HG02759 (cell line): ENCODE measurements around the gene ETFBKMT.

Source experiments
- ATAC-seq: cut with Tn5 transposase; IDR thresholded peaks from one replicate; pipeline ENCODE4 v1.9.1; 2021; ENCODE audit warnings: mild to moderate bottlenecking, moderate library complexity; ENCODE audit not compliant: unreplicated experiment

Gene ETFBKMT, protein sequence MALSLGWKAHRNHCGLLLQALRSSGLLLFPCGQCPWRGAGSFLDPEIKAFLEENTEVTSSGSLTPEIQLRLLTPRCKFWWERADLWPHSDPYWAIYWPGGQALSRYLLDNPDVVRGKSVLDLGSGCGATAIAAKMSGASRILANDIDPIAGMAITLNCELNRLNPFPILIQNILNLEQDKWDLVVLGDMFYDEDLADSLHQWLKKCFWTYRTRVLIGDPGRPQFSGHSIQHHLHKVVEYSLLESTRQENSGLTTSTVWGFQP

DNA sequence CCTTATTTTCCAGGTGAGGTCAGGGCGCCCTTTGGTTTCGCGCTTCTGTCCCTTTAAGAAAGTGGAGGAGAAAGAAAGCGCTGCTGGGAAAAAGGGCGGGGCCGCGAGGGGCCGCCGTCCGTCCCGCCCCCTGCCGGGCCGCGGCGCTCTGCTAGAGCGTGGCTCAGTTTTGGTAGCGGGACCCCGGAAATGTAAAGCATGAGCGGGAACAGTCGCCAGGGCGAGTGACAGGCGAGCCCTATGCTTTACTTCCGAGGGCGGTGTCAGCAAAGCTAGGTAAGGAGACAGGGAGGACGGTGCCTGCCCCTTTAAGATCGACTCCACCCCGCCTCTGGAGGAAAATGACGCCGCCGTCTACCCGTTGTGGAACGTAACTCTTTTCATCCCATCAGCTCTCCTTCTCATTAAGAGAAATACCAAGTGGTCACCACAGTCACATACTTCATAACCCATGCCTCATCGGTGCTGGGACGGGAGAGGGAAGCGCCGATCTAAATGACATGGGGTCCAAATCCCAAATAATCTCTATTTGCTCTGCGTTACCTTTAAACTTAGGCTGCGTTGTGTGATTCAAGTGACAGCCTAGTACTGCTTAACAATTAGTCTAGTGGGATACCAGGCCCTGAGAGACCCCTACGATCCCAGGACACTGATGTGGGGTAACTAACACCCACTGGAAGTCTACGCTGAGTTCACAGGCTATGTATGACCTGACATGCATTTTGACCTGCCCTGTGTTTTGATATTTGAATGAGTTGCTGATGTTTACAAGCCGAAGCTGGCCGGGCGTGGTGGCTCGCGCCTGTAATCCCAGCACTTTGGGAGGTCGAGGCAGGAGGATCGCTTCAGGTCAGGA is at the start of gene ETFBKMT:
Gene ETFBKMT, plus strand, starts transcription at position 602 of the 856 bp plus-strand sequence. CDS start 2,266 bp downstream, outside the sequence.
- ATAC-seq, result peak; percentile 100

DNA sequence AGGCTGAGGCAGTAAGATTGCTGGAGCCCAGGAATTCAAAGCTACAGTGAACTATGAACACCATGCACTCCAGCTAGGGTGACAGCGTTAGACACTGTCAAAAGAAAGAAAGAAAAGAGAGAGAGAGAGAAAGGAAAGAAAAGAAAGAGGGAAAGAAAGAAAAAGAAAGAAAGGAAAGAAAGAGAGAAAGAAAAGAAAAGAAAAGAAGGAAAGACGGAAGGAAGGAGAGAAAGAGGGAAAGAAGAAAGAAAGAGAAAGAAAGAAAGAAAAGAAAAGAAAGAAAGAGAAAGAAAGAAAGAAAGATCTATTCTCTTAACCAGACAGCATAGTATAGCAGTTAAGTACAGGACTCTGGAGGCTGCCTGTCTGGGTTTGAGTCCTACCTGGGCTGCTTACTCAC is 46.7 kb upstream of the ETFBKMT start:
- ATAC-seq, result no peak

DNA sequence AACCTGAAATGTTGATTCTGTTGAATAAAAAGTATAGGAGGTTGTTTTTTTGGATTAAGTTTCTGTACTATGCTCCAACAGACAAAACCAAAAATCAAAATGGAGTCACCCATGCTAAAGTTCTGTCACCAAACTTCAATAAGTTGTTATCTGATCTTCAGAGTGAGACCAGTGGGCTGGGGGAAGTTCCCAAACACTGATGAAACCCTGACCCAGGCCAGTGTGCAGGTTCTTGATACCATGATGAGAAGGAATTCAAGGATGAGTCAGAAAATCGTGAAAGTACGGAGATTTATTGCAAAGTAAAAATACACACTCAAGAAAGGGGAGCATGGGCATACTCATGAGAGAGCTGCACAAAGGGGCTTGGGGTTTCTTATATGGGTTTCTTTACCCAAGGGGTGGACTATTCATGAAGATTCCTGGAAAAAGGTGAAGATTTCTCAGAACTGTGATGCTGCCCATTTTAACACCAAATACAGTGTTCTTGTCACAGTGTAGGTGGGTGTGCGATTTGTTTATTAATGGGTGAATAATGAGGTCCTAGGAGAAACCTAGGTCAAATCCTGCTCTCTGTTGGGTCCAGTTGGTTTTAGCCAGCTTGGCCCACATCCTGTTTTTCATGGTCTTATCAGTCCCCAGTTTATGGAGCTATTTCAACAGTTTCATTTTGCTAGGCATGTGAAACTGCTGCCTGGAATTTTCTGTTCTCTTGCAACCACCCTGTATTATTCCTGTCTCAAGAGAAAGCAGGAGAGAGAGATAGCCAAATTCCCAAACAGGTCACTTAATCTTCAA is 41.1 kb upstream of the ETFBKMT start:
- no peak for ATAC-seq

DNA sequence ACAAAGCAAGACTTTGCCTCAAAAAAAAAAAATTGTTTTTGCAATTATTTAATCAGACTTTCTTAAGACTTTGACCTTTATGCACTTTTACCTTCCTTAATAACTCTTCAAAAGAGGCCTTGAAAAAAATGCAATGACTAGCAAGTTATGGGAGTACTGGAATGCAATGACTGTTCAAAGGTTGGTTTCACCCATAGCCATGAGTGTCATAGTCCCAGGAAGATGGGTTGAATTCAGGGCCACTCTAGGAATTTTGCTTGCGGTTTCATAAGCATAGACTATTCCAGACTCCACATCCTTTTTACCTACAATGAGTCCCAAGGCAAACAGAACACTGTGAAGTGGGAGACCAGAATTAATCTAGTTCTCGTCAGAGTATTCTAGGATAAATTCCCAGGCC is 39.2 kb upstream of the ETFBKMT start:
- ATAC-seq, result no peak

DNA sequence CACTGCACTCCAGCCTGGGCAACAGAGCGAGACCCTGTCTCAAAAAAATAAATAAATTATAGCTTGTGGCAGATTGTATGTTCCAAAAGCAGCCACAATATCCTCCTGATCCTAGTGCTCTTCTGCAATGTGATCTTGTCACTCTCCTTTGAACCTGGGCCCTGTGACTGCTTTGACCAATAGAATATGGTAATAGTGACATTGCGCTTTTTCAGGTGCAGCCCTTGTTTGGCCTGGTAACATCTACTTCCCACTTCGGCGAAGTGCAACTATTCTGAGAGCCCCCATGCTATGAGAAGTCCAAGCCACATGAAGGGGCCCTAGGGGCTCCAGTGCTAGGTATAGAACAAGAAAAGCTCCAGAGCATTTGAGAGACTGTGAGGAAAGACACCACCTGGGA is 37.5 kb upstream of the ETFBKMT start:
- ATAC-seq, result no peak

DNA sequence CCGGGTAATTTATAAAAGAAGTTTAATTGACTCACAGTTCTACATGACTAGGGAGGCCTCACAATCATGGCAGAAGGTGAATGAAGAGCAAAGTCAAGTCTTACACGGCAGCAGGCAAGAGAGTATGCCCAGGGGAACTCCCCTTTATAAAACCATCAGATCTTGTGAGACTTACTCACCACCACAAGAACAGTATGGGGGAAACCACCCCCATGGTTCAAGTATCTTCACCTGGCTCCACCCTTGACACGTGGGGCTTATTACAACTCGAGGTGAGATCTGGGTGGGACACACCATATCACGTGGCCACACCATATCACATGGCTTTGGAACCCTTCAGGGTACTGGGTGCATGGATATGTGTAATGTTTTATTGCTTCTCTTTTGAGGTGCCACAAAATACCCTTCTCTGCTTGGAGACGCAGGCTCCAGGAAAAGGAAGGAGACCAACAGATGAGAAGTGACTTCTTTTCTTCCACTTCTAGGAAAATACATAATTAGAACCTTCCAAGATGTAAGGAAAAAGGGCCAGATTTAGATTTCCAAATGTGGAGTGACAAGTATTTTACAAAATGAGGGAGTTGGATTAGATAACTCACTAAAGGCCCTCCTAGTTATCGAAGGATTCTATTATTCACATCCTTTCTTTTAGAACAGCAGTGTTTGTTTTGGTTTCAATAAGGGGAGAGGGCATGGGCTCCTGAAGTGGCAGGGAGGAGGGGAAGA is 33.1 kb upstream of the ETFBKMT start:
- no peak for ATAC-seq

DNA sequence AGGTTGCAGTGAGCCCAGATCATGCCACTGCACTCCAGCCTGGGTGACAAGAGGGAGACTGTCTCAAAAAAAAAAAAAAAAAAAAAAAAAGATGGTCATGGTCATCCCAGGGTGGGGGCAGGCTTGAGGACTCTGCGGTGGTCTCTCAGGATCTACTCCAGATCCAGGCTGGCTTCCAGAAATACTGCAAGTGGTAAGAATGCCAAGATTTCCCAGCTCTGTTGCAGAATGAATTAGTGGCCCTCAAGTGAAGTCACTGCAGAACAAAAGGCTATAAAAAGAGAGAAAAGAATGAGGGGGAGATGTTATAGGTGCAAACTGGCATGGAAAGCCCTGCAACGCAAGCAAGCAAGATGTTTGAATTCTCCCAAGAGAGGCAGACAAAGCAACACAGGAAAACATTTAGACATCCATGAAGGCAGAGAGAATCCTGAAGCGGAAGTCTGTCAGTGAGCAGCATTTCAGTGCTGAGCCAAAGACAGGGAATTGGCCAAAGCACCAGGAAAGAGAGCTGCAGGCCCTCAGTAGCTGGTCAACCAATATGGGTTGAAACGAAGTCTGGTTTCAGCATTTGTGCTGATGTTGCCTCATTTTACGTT is 31.9 kb upstream of the ETFBKMT start:
- ATAC-seq, result no peak

DNA sequence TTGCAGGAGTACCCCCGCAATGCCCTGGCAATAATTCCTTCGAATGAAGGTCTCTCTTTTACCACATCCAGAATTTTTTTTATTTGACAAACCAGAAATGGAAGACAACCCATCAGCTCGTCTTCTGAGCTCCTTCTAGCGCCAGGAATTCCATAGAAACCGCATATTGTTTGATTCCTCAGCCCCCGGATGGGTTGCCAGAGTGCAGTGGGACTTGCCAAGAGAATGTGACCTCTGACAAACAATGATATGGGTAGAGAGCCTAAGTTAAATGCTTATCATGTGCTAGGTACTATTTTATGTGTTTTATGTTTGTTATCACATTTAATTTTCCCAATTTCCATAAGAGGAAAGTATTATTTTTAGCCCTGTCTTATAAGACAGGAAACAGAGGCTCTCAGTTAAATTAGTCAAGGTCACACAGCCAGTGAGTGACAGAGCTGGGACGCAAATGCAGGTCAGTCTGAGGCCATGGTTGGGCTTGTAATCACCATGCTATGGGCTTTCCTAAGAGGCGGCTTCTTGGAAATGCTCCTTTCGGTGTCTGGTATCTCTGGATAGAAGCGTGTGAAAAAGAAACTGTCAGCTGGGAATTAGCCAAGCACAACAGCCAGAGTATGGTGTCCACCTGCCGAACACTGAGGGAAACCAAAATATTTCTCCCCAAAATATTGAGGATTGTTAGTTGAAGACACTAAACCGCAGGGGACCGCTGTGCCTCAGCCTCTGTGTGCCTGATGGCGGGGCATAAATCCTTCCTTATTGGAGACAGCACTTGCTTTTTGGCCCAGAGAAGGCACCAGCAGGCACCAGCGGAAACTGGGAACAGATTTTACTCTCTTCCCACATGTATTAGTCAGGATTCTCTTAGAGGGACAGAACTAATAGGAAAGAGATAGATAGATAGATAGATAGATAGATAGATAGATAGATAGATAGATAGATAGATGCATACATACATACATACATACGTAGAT is 29.4 kb upstream of the ETFBKMT start:
- ATAC-seq, result no peak

DNA sequence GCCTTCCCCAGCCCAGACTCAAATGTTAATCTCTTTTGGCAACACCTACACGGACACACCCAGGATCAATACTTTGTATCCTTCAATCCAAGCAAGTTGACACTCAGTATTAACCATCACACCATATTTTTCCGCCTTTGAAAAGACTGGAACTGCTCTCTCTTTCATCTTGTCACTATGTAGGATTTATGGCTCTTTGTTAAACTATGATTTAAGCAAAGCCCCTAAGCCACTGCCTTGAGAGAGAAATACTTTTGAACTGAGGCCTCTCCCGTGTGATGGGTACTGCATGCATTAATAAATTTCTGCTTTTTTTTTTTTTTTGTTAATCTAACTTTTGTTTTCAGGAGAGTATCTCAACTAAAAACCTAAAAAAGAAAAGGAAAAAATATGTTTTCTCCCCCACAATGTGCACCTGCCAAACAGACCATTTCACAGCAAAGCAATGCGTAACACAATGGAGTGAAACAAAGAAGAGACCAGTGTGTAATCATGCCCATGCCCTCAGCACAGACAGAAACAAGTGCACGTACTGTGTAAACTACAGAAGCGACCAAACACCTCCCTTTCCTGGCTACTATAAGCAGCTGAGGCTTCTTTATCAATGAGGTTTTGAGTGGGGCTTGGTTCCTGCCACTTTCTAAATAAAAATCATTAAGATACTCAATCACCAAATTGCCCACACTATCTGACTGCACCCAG is 28.3 kb upstream of the ETFBKMT start:
- ATAC-seq, result no peak

DNA sequence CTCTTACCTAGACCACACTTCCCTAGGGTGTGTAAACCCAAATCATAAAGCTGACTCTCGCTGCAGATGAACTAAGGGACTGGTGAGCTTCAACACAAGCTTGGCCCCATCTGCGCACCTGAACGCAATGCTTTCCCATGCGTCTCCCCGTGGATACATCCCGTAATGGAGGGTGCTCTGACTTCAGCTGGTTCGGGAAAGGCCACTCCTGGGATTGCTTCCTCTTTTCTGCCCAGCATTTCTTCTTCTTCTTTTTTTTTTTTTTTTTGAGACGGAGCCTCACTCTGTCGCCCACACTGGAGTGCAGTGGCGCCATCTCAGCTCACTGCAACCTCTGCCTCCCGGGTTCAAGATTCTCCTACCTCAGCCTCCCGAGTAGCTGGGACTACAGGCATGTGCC is 27.7 kb upstream of the ETFBKMT start:
- ATAC-seq, result no peak

DNA sequence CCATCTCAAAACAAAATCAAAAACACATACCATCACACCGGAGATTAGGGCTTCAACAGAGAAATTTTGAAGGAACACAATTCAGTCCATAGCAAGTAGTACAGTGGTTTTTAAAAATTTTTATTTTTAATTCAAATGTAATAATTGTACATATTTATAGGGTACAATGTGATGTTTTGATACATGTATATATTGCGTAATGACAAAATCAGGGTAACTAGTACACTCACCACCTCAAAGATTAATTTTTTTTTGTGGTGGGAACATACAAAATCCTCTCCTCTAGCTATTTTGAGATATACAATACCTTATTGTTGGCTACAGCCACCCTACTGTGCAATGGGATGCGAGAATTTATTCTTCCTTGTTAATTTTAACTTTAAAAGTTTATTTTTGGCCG is 26.0 kb upstream of the ETFBKMT start:
- no peak for ATAC-seq

DNA sequence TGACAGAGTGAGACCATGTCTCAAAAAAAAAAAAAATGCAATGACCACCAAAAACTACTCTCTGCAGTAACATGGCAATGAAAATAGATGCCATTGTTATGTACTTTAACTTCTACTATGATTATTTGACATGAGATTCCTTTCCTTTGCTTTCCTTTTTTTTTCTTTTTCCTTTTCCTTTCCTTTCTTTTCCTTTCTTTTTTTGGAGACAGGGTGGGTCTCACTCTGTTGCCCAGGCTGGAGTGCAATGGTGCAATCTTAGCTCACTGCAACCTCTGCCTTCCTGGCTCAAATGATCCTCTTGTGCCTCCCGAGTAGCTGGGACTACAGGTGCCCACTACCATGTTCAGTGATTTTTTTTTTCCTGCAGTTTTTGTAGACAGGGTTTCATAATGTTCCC is 24.9 kb upstream of the ETFBKMT start:
- ATAC-seq, result no peak

DNA sequence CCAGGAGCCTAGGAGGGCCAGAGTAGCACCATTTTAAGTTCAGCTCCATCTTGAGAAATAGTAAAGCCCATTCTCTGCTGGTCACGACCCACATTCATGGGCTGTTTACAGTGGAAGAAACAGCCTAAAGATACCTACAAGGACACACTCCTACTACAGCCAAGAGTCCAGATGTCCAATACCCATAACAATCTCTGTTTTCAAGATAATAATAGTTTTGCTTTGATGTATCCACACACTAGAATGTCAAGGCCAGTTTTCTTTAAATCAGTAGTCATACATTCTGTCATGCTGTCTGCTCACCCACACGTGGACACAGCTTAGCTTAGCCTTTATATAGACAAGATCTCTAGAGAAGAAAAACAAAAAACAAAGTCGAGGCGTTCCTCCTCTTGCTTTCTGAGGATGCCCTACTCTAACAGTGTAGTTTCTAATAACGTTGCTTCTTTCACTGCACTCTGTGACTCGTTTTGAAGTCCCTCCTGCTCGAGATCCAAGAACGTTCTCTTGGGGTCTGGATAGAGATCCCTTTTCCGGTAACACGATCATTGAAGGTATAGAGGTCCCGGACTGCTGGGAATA is 17.9 kb upstream of the ETFBKMT start:
- ATAC-seq, result no peak

DNA sequence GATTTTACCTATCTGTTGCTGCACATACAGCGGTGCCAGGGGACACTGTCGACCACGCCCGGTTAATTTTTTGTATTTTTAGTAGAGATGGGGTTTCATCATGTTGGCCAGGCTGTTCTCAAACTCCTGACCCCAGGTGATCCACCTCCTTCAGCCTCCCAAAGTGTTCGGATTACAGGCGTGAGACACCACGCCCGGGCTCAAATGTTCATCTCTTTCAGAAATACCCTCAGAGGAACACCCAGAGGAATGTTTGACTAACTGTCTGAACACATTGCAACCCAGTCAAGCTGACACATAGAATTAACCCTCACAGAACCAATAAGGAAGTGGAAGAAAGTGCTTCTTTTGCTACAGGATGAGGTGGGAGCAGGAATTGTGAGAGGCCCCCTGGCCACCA is 15.0 kb upstream of the ETFBKMT start:
- ATAC-seq, result no peak

DNA sequence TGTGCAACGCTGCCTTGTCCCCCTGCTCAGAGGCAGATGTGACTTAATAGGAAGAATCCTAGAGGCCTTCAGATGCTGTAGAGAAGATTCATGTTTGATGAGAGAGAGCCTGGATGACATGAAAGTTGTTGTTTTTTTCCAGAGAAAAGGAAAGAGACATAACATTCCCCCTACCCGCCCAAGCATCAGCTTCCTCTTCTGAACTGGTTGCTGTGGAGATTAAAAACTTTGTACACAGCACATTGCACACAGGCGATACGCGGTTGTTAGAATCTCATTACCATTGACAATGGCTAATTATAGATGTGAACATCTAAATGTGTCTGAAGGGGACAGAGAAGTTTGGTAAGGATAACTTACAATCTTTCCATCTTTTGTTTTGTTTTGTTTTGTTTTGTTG is 13.6 kb upstream of the ETFBKMT start:
- no peak for ATAC-seq

DNA sequence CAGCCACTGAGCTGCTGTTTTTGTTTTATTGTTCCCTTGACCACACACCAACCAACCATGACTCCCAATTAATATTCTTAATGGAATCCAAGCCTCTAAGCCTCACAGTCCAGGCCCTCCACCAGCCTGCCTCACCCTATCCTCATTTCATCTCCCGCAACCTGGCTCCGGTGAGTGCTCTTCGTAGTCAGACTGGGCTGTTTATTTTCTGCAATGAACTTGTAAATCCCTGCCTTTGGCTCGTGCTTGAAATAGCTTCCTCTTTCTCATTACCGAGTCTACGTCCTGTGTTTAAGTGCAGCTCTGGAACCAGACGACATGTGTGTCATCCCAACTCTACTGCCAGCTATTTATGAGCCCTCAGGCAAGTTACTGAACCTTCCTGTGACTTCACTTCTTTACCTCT is 12.4 kb upstream of the ETFBKMT start:
- ATAC-seq, result no peak

DNA sequence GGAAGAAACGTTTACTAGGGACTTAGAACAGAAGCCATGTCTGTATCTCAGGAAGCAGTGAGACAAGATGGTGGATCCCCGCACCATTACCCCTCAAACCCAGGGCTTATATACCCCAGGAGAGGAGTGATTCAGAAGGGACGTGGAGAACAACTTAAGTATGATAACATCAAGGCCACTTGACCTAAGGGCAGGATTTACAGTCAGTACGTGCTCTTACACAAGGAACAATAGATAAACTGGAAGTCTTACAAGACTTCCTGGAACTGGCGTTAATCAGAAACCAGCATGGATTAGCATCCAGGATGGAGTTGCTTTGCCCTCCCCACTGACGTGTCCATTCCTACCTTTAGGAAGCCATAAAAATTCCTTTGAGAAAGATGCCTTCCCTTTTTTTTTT is 8.6 kb upstream of the ETFBKMT start:
- ATAC-seq, result no peak

DNA sequence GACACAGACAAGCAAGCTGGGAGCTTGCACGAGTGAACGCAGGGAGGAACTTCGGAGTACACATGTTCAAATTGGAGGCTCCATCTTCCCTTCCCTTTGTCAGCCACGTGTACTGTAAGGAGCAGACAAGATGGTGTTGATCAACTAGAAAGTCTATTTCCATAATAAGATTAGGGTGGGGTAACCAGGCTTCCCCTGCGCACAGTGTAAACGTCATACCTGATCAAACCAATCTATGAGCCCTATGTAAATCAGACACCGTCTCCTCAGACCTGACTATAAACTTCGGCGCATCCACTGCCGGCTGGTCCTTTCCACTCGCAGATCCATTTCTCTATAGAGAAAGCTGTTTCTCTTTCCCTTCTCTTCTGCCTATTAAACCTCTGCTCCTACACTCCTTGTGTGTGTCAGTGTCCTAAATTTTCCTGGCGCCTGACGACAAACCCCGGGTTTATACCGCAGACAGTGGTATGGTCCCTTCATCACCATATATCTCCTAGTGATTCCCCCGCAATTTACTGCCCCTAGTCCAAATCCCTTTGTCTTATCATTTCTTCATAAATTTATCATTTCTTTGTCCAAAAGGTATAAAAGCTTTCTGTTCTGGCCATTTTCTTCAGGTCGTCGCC is 7.5 kb upstream of the ETFBKMT start:
- ATAC-seq, result no peak
